Activated T-helper 9 cell treated with anti-CD3 and anti-CD28 coated beads, Interleukin-2, amount 50 U/mL, for 16 hours (primary cell): ENCODE measurements around the gene CCDC71.

ENCODE experiments used
- DNase-seq: peaks from one replicate; pipeline ENCODE4 v3.0.0-alpha.2; 2020; ENCODE audit warnings: low read depth

CCDC71 gene

GRCh38 chr3:49166752-49167556 lies 823 bp upstream of the CCDC71 start:
- no peak for DNase-seq

GRCh38 chr3:49164983-49165720 lies 979 bp downstream of the CCDC71 start:
- DNase-seq = no peak

GRCh38 chr3:49163609-49164008 lies 2.5 kb downstream of the CCDC71 start:
- DNase-seq = no peak

GRCh38 chr3:49162751-49163419 lies 3.2 kb downstream of the CCDC71 start:
- DNase-seq = no peak

- no peak for DNase-seq
Observed at GRCh38 chr3:49161808-49162530, 4.2 kb downstream of the CCDC71 start.

GRCh38 chr3:49161197-49161596 lies 4.9 kb downstream of the CCDC71 start:
- no peak for DNase-seq

GRCh38 chr3:49158792-49159191 lies 7.3 kb downstream of the CCDC71 start:
- DNase-seq = no peak

- DNase-seq = peak; percentile 45
Observed at GRCh38 chr3:49158103-49158709, 7.9 kb downstream of the CCDC71 start.

GRCh38 chr3:49157289-49157688 lies 8.8 kb downstream of the CCDC71 start:
- DNase-seq = no peak

GRCh38 chr3:49153349-49153912 lies 12.7 kb downstream of the CCDC71 start:
- no peak for DNase-seq

- DNase-seq = no peak
Observed at GRCh38 chr3:49151610-49152009, 14.5 kb downstream of the CCDC71 start.

- no peak for DNase-seq
Observed at GRCh38 chr3:49148159-49148558, 18.0 kb downstream of the CCDC71 start.

- no peak for DNase-seq
Observed at GRCh38 chr3:49140080-49140479, 26.1 kb downstream of the CCDC71 start.

GRCh38 chr3:49135499-49135898 lies 30.6 kb downstream of the CCDC71 start:
- no peak for DNase-seq

GRCh38 chr3:49134471-49135265 lies 31.5 kb downstream of the CCDC71 start:
- DNase-seq = no peak

- no peak for DNase-seq
Observed at GRCh38 chr3:49133226-49133951, 32.7 kb downstream of the CCDC71 start.

GRCh38 chr3:49132437-49133225 lies 33.5 kb downstream of the CCDC71 start, which contains the start of gene LAMB2:
LAMB2 (minus strand) TSS chr3:49133050; CDS start chr3:49132867, 183 bp downstream.
- no peak for DNase-seq

GRCh38 chr3:49132073-49132436 lies 34.1 kb downstream of the CCDC71 start:
- no peak for DNase-seq

GRCh38 chr3:49131576-49131975 lies 34.6 kb downstream of the CCDC71 start:
- no peak for DNase-seq
